Spinal cord (tissue), 10 donors: Measurements from ENCODE around the gene PLPPR5. TPM values are rescaled to one million over a fixed set of nuclear protein-coding genes. Genes with fewer than 3 reads are reported as not detected.
A peak's percentile ranks its signal among the peaks of the same experiment; 100 is the strongest.

ENCODE experiments used
- DNase-seq, 6 donors: peaks; one replicate each; pipeline versions ENCODE4 v3.0.0 to v3.0.0-alpha.2; 2013 to 2015; ENCODE audit warnings: low spot score in 6 of 6, low read depth in 4 of 6
- H3K27ac ChIP-seq: one replicate; pipeline ENCODE4 v1.5.1; 2013; ENCODE audit warnings: low read depth, low read length, control low read depth
- H3K27me3 ChIP-seq: one replicate; pipeline ENCODE4 v1.6.1; 2013; ENCODE audit warnings: low read length; ENCODE audit not compliant: control insufficient read depth, insufficient read depth
- H3K36me3 ChIP-seq: one replicate; pipeline ENCODE4 v1.6.1; 2013; ENCODE audit warnings: low read length; ENCODE audit not compliant: control insufficient read depth, insufficient read depth
- H3K4me1 ChIP-seq: one replicate; pipeline ENCODE4 v1.6.1; 2013; ENCODE audit warnings: low read length; ENCODE audit not compliant: control insufficient read depth, insufficient read depth
- H3K4me3 ChIP-seq: one replicate; pipeline ENCODE4 v1.5.1; 2013; ENCODE audit warnings: low read depth, low read length, control low read depth
- H3K9me3 ChIP-seq: one replicate; pipeline ENCODE4 v1.6.1; 2013; ENCODE audit warnings: low read length; ENCODE audit not compliant: control insufficient read depth, insufficient read depth
- WGBS: methylation state at CpG from one replicate; pipeline ENCODE4 v1.1.5; 2013; ENCODE audit warnings: missing lambda C conversion rate; ENCODE audit not compliant: insufficient coverage; 5-methylcytosine and 5-hydroxymethylcytosine counted together
- polyA plus RNA-seq, 2 donors: library from polyadenylated mRNA; unstranded; fragments of 120-200 nt; gene quantifications; one replicate each; pipeline ENCODE4 v1.2.1, GENCODE V29; 2013; ENCODE audit not compliant: insufficient read length in 2 of 2
- total RNA-seq, 2 donors: library from RNA; depleted of rRNA in 1 of 2; stranded (reverse); fragments of 120-200 nt in 1 of 2; fragments of >200 nt in 1 of 2; gene quantifications; one replicate each; pipeline versions ENCODE4 v1.2.3 to v1.2.4, GENCODE V29; 2013 to 2014
- donor health status: healthy.

PLPPR5 gene
- total and polyA plus RNA-seq, 4 donors, result 4.5 to 19.2 (median 16.0) TPM

DNA sequence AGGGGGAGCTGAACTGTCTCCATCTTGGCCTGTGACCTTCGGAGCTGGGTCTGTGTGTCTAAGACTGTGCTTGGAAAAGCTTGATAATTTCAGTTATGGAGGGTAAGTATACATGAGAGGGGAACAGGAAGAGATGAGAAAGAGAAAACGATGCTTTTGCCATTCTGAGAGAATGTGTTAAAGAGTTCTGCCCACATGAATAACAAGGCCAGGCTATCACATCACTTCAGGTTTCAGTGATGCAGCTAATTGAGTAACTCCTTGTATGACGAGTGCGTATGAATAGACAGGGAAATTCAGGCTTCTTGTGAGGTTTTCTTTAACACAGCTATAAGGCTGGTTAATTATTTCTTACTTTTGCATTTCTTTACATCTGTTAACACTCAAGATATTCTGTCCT is 81.0 kb downstream of the PLPPR5 start:
- H3K27ac ChIP-seq, result no peak overlapping the region
- 80% methylated on average over 2 of the region's 4 CpGs for WGBS
- no peaks in the 10 kb centered on the region for H3K27me3 ChIP-seq

GRCh38 chr1:98921817-98922216 is 82.8 kb downstream of the PLPPR5 start:
- H3K4me3 ChIP-seq, result no peak overlapping the region
- no peaks in the 10 kb centered on the region for H3K27me3 ChIP-seq
- H3K4me1 ChIP-seq, result no peaks in the 10 kb centered on the region
- no peaks in the 10 kb centered on the region for H3K36me3 ChIP-seq
- H3K27ac ChIP-seq, result no peak overlapping the region
- WGBS, result no CpG with 5 or more reads among the region's 2 CpGs
- no peak for DNase-seq
- no peaks in the 10 kb centered on the region for H3K9me3 ChIP-seq

More for the DNA sequence above, 81.0 kb downstream of the PLPPR5 start:
- DNase-seq, result no peak
- Histone ChIP-seq H3K4me3 (no peak overlapping the region), H3K9me3 (no peaks in the 10 kb centered on the region), H3K4me1 (no peaks in the 10 kb centered on the region), H3K36me3 (no peaks in the 10 kb centered on the region)

- no CpG with 5 or more reads among the region's 2 CpGs for WGBS
- Histone ChIP-seq H3K9me3 (no peaks in the 10 kb centered on the region), H3K27ac (no peak overlapping the region), H3K4me3 (no peak overlapping the region), H3K36me3 (no peaks in the 10 kb centered on the region), H3K4me1 (no peaks in the 10 kb centered on the region), H3K27me3 (no peaks in the 10 kb centered on the region)
- DNase-seq, result no peak
These were observed 84.1 kb downstream of the PLPPR5 start for GRCh38 chr1:98920441-98921110.

GRCh38 chr1:98919652-98920051 is 85.0 kb downstream of the PLPPR5 start:
- no peak for DNase-seq
- Histone ChIP-seq H3K4me1 (no peaks in the 10 kb centered on the region), H3K4me3 (no peak overlapping the region), H3K9me3 (no peaks in the 10 kb centered on the region), H3K27ac (no peak overlapping the region), H3K36me3 (no peaks in the 10 kb centered on the region), H3K27me3 (no peaks in the 10 kb centered on the region)
- no CpG with 5 or more reads among the region's 2 CpGs for WGBS

DNA sequence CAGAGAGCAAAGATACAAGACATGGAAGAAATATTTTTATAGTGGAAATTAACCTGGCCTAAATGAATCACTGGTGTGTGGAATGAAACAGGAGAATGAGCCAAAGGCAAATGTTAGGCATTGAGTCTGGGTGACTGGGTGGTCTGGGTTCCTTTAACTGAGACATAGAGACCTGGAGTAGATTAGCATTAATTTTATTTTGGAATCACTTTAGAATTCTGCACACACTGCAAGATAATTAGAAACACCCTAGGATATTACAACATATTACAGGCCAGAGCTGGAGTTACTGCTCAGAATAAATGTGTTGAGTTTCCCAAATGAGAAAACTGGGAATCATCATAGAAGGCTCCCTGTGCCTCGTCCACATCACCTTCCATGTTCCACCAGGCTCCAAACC is 85.5 kb downstream of the PLPPR5 start:
- Histone ChIP-seq H3K4me1 (no peaks in the 10 kb centered on the region), H3K27ac (no peak overlapping the region), H3K27me3 (no peaks in the 10 kb centered on the region), H3K4me3 (no peak overlapping the region), H3K9me3 (no peaks in the 10 kb centered on the region), H3K36me3 (no peaks in the 10 kb centered on the region)
- DNase-seq, result no peak
- WGBS, result 75% methylated on average over 1 of the region's 1 CpG

DNA sequence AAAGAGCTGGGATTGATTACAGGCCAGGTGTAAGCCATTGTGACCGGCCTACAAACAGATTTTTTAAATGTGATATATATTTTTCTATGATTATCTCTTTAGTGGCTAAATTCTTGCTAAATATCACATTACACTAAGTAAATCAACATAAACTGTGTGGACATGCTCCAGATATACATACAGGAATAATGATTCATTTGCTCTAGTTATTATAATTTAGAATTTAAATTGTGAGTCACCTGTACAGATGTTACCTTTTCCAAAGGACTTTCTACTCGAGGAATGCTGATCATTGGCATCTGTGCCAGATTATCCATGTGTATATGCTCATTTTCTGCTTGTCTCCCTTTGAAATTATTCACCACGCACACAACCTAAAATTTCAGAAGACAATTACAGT is 90.1 kb downstream of the PLPPR5 start:
- DNase-seq, result peak in 1 of 6 donors; percentile 24
- Histone ChIP-seq H3K4me3 (no peak overlapping the region), H3K9me3 (no peaks in the 10 kb centered on the region), H3K27me3 (no peaks in the 10 kb centered on the region), H3K36me3 (no peaks in the 10 kb centered on the region), H3K27ac (no peak overlapping the region), H3K4me1 (no peaks in the 10 kb centered on the region)
- 60% methylated on average over 1 of the region's 3 CpGs for WGBS

GRCh38 chr1:98910827-98911226 is 93.8 kb downstream of the PLPPR5 start:
- peak in 1 of 6 donors; percentile 30 for DNase-seq

DNA sequence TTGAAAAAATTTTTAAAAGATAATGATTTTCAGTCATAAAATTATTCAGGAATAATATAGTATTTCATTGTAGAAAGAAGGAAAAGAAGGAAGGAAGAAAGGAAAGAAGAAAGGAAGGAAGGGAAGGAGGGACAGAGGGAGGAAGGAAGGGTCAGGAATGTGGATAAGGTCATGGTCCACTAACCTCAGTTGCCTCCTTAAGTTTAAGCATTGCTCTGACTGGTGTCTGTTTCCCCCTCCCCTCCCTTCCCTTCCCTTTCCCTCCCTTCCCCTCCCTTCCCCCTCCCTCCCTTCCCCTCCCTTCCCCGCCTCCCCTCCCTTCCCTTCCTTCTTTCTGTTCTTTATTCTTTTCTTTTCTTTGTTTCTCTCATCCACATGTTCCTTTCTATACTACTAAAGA is 95.7 kb downstream of the PLPPR5 start:
- Histone ChIP-seq H3K27ac (no peak overlapping the region), H3K27me3 (no peaks in the 10 kb centered on the region), H3K36me3 (no peaks in the 10 kb centered on the region), H3K9me3 (no peaks in the 10 kb centered on the region), H3K4me1 (no peaks in the 10 kb centered on the region), H3K4me3 (no peak overlapping the region)
- no CpG with 5 or more reads among the region's 1 CpG for WGBS
- no peak for DNase-seq

More at GRCh38 chr1:98910827-98911226, 93.8 kb downstream of the PLPPR5 start:
- H3K36me3 ChIP-seq, result no peaks in the 10 kb centered on the region
- no peak overlapping the region for H3K4me3 ChIP-seq
- H3K27me3 ChIP-seq, result no peaks in the 10 kb centered on the region
- H3K9me3 ChIP-seq, result no peaks in the 10 kb centered on the region
- WGBS, result no CpG with 5 or more reads among the region's 2 CpGs
- H3K4me1 ChIP-seq, result no peaks in the 10 kb centered on the region
- no peak overlapping the region for H3K27ac ChIP-seq

DNA sequence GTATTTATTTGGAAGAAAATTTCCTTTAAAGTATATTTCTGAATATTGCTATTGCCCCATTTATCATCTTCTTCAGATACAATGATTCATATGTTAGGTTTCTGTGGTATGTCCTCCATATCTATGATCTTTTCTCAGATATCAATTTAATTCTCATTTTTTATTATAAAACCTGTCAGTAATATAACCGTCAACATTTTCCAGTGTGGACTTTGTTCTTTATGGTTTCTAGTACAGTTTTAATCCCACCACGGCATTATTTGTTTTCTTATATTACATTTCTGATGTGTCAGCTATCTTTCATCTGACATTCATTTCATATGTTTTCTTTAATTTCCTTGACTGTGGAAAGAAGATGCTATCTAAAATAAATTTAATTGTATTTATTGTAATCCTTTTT is 97.9 kb downstream of the PLPPR5 start:
- no peaks in the 10 kb centered on the region for H3K27me3 ChIP-seq
- H3K9me3 ChIP-seq, result no peaks in the 10 kb centered on the region
- H3K4me3 ChIP-seq, result no peak overlapping the region
- H3K36me3 ChIP-seq, result no peaks in the 10 kb centered on the region
- no peak for DNase-seq
- no CpG with 5 or more reads among the region's 2 CpGs for WGBS
- H3K27ac ChIP-seq, result no peak overlapping the region
- H3K4me1 ChIP-seq, result no peaks in the 10 kb centered on the region

DNA sequence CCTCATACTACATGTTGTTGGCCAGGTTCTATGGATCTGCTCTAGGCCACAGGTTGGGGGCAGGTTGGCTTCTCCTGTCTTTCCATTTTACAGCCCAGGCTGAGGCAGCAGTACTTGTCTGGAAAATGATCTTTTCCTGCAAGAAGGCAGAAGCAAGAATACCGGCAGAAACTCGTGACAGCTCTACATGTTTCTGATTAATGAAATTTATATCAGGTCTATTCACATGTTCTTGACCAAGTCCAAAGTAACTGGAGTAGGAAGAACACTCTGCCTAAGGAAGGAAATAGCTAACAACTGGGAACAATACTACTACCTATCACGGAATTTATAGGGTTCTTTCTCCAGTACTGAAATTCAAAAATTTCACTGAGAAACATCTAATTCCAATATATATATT is 98.3 kb downstream of the PLPPR5 start:
- H3K9me3 ChIP-seq, result no peaks in the 10 kb centered on the region
- H3K4me3 ChIP-seq, result no peak overlapping the region
- no peaks in the 10 kb centered on the region for H3K36me3 ChIP-seq
- no peak overlapping the region for H3K27ac ChIP-seq
- no peaks in the 10 kb centered on the region for H3K4me1 ChIP-seq
- no CpG with 5 or more reads among the region's 3 CpGs for WGBS
- DNase-seq, result no peak
- H3K27me3 ChIP-seq, result no peaks in the 10 kb centered on the region
